GM21737 (cell line): ENCODE results near the gene ACTN1.
"Not testable (repeated sequence)": the region's sequence is repeated elsewhere in the genome, so short reads cannot be mapped to it uniquely, and the experiment has no call there.

Experiments
- ATAC-seq: cut with Tn5 transposase; IDR thresholded peaks from one replicate; pipeline ENCODE4 v1.9.1; 2021; ENCODE audit warnings: mild to moderate bottlenecking, moderate library complexity; ENCODE audit not compliant: unreplicated experiment

The ACTN1 gene

GRCh38 chr14:68986926-68987652, 8.0 kb upstream of the ACTN1 start:
- ATAC-seq, result no peak

GRCh38 chr14:68986225-68986624, 7.1 kb upstream of the ACTN1 start:
- no peak for ATAC-seq

GRCh38 chr14:68984686-68985085, 5.6 kb upstream of the ACTN1 start:
- no peak for ATAC-seq

GRCh38 chr14:68983191-68983590, 4.1 kb upstream of the ACTN1 start:
- ATAC-seq, result no peak

- ATAC-seq, result no peak
Observed at GRCh38 chr14:68982581-68982980, 3.5 kb upstream of the ACTN1 start.

GRCh38 chr14:68981539-68981976, 2.5 kb upstream of the ACTN1 start:
- ATAC-seq, result no peak

GRCh38 chr14:68981139-68981538, 2.0 kb upstream of the ACTN1 start:
- ATAC-seq, result no peak

GRCh38 chr14:68979722-68980451, 785 bp upstream of the ACTN1 start:
- no peak for ATAC-seq

GRCh38 chr14:68978172-68978911, 760 bp downstream of the ACTN1 start:
- no peak for ATAC-seq

- no peak for ATAC-seq
Observed at GRCh38 chr14:68977718-68978171, 1.4 kb downstream of the ACTN1 start.

GRCh38 chr14:68977180-68977717, 1.9 kb downstream of the ACTN1 start:
- ATAC-seq, result no peak

- ATAC-seq, result no peak
Observed at GRCh38 chr14:68976160-68977067, 2.7 kb downstream of the ACTN1 start.

- ATAC-seq, result no peak
Observed at GRCh38 chr14:68975667-68976066, 3.4 kb downstream of the ACTN1 start.

- no peak for ATAC-seq
Observed at GRCh38 chr14:68974759-68975347, 4.2 kb downstream of the ACTN1 start.

- no peak for ATAC-seq
Observed at GRCh38 chr14:68973639-68974038, 5.5 kb downstream of the ACTN1 start.

- ATAC-seq, result not testable (repeated sequence)
Observed at GRCh38 chr14:68973219-68973565, 5.9 kb downstream of the ACTN1 start.

- ATAC-seq, result no peak
Observed at GRCh38 chr14:68972507-68973218, 6.4 kb downstream of the ACTN1 start.

- ATAC-seq, result no peak
Observed at GRCh38 chr14:68971411-68972035, 7.6 kb downstream of the ACTN1 start.

- ATAC-seq, result no peak
Observed at GRCh38 chr14:68970736-68971135, 8.4 kb downstream of the ACTN1 start.
